Naive B cell (primary cell): ENCODE results near the gene RBFOX1. TPM values are rescaled to one million over a fixed set of nuclear protein-coding genes. Genes with fewer than 3 reads are reported as not detected.

ENCODE experiments used
- ATAC-seq, 2 donors: fragments of 150-1000 bp; cut with Tn5 transposase; 2 replicates each; pipeline ENCODE4 v1.10.0; 2021; ENCODE audit warnings: low read depth in 2 of 2, mild to moderate bottlenecking in 2 of 2, moderate library complexity in 2 of 2
- DNase-seq: peaks from one replicate; pipeline ENCODE4 v3.0.0; 2022
- H3K27ac Mint-ChIP-seq, 6 donors: one replicate each; pipeline ENCODE4 v1.8.0; 2020 to 2022; ENCODE audit warnings: mild to moderate bottlenecking in 6 of 6, mixed read lengths in 6 of 6, moderate library complexity in 5 of 6, inconsistent platforms in 2 of 6
- H3K27me3 Mint-ChIP-seq, 3 donors: one replicate each; pipeline ENCODE4 v1.8.0; 2021 to 2022; ENCODE audit warnings: mixed read lengths in 3 of 3, mild to moderate bottlenecking in 1 of 3
- H3K36me3 Mint-ChIP-seq, 2 donors: one replicate each; pipeline ENCODE4 v1.8.0; 2020 to 2022; ENCODE audit warnings: mixed read lengths in 2 of 2, inconsistent platforms in 1 of 2, mild to moderate bottlenecking in 1 of 2
- H3K4me1 Mint-ChIP-seq, 3 donors: one replicate each; pipeline ENCODE4 v1.8.0; 2020 to 2022; ENCODE audit warnings: mixed read lengths in 3 of 3, inconsistent platforms in 1 of 3, mild to moderate bottlenecking in 1 of 3, moderate library complexity in 1 of 3
- H3K4me3 Mint-ChIP-seq, 8 donors: one replicate each; pipeline ENCODE4 v1.8.0; 2020 to 2022; ENCODE audit warnings: mild to moderate bottlenecking in 8 of 8, mixed read lengths in 8 of 8, moderate library complexity in 8 of 8, inconsistent platforms in 2 of 8
- H3K9me3 Mint-ChIP-seq, 7 donors: one replicate each; pipeline ENCODE4 v1.8.0; 2020 to 2022; ENCODE audit warnings: mixed read lengths in 7 of 7, mild to moderate bottlenecking in 5 of 7, inconsistent platforms in 2 of 7, moderate library complexity in 1 of 7
- polyA plus RNA-seq, 6 donors: library from polyadenylated mRNA; unstranded; fragments of 300-500 nt; fragmentation: Illumina TruSeq; gene quantifications; one replicate each; pipeline ENCODE4 v1.2.3, GENCODE V29; 2021; ENCODE audit warnings: low read depth in 6 of 6

RBFOX1 gene
- polyA plus RNA-seq, result not detected

GRCh38 chr16:7332611-7333010 is at the start of gene RBFOX1:
Gene RBFOX1 (plus strand): TSS chr16:7332845.
- Mint-ChIP-seq H3K36me3 (no peaks in the 10 kb centered on the region), H3K4me1 (no peaks in the 10 kb centered on the region), H3K27ac (no peak within 1 kb of the TSS), H3K9me3 (peaks cover 0 to 4% (median 0%) of the 10 kb centered on the region in 7 donors), H3K4me3 (no peak within 1 kb of the TSS), H3K27me3 (no peaks in the 10 kb centered on the region)
- no peak for ATAC-seq
- DNase-seq, result no peak

GRCh38 chr16:7284780-7285179 is 47.9 kb upstream of the RBFOX1 start:
- Mint-ChIP-seq H3K27ac (no peak overlapping the region), H3K27me3 (peaks cover 0 to 4% (median 0%) of the 10 kb centered on the region in 3 donors), H3K4me3 (no peak overlapping the region), H3K4me1 (no peaks in the 10 kb centered on the region), H3K36me3 (no peaks in the 10 kb centered on the region), H3K9me3 (peaks cover 7 to 23% (median 9%) of the 10 kb centered on the region in 7 donors)
- DNase-seq, result no peak
- ATAC-seq, result no peak

GRCh38 chr16:7285520-7285919 is 47.1 kb upstream of the RBFOX1 start:
- ATAC-seq (no peak), DNase-seq (no peak)
- peaks cover 0 to 4% (median 0%) of the 10 kb centered on the region in 3 donors for H3K27me3 Mint-ChIP-seq
- H3K4me3 Mint-ChIP-seq, result no peak overlapping the region
- no peaks in the 10 kb centered on the region for H3K36me3 Mint-ChIP-seq
- H3K9me3 Mint-ChIP-seq, result peaks cover 7 to 23% (median 9%) of the 10 kb centered on the region in 7 donors
- H3K4me1 Mint-ChIP-seq, result no peaks in the 10 kb centered on the region
- H3K27ac Mint-ChIP-seq, result no peak overlapping the region

- Mint-ChIP-seq H3K36me3 (no peaks in the 10 kb centered on the region), H3K27me3 (peaks cover 0 to 4% (median 0%) of the 10 kb centered on the region in 3 donors), H3K9me3 (peaks cover 7 to 19% (median 12%) of the 10 kb centered on the region in 7 donors), H3K27ac (no peak overlapping the region), H3K4me3 (no peak overlapping the region), H3K4me1 (no peaks in the 10 kb centered on the region)
- ATAC-seq, result no peak
- no peak for DNase-seq
Measured at GRCh38 chr16:7289299-7289698, 43.3 kb upstream of the RBFOX1 start.

GRCh38 chr16:7290682-7291081 is 42.0 kb upstream of the RBFOX1 start:
- H3K4me3 Mint-ChIP-seq, result no peak overlapping the region
- H3K36me3 Mint-ChIP-seq, result no peaks in the 10 kb centered on the region
- no peak overlapping the region for H3K27ac Mint-ChIP-seq
- H3K9me3 Mint-ChIP-seq, result peaks cover 3 to 14% (median 6%) of the 10 kb centered on the region in 7 donors
- ATAC-seq (no peak), DNase-seq (no peak)
- H3K27me3 Mint-ChIP-seq, result peaks cover 0 to 4% (median 0%) of the 10 kb centered on the region in 3 donors
- H3K4me1 Mint-ChIP-seq, result no peaks in the 10 kb centered on the region

GRCh38 chr16:7294020-7294419 is 38.6 kb upstream of the RBFOX1 start:
- ATAC-seq, result no peak
- Mint-ChIP-seq H3K4me3 (no peak overlapping the region), H3K36me3 (no peaks in the 10 kb centered on the region), H3K4me1 (no peaks in the 10 kb centered on the region), H3K27ac (no peak overlapping the region), H3K9me3 (peaks cover 0 to 9% (median 4%) of the 10 kb centered on the region in 7 donors), H3K27me3 (peaks cover 0 to 9% (median 0%) of the 10 kb centered on the region in 3 donors)
- DNase-seq, result no peak

GRCh38 chr16:7303052-7303610 is 29.5 kb upstream of the RBFOX1 start:
- no peak for DNase-seq
- peaks cover 0 to 7% (median 0%) of the 10 kb centered on the region in 3 donors for H3K4me1 Mint-ChIP-seq
- no peak for ATAC-seq
- H3K4me3 Mint-ChIP-seq, result no peak overlapping the region
- peaks cover 35 to 53% (median 36%) of the 10 kb centered on the region in 3 donors for H3K27me3 Mint-ChIP-seq
- no peaks in the 10 kb centered on the region for H3K36me3 Mint-ChIP-seq
- H3K27ac Mint-ChIP-seq, result no peak overlapping the region
- peaks cover 0 to 8% (median 3%) of the 10 kb centered on the region in 7 donors for H3K9me3 Mint-ChIP-seq

GRCh38 chr16:7303660-7304200 is 28.9 kb upstream of the RBFOX1 start:
- H3K36me3 Mint-ChIP-seq, result no peaks in the 10 kb centered on the region
- H3K27ac Mint-ChIP-seq, result no peak overlapping the region
- no peak overlapping the region for H3K4me3 Mint-ChIP-seq
- H3K9me3 Mint-ChIP-seq, result peaks cover 0 to 8% (median 3%) of the 10 kb centered on the region in 7 donors
- no peak for DNase-seq
- peaks cover 34 to 53% (median 35%) of the 10 kb centered on the region in 3 donors for H3K27me3 Mint-ChIP-seq
- peaks cover 0 to 7% (median 0%) of the 10 kb centered on the region in 3 donors for H3K4me1 Mint-ChIP-seq
- ATAC-seq, result no peak

GRCh38 chr16:7304279-7304678 is 28.4 kb upstream of the RBFOX1 start:
- no peak overlapping the region for H3K4me3 Mint-ChIP-seq
- no peaks in the 10 kb centered on the region for H3K36me3 Mint-ChIP-seq
- peaks cover 0 to 8% (median 3%) of the 10 kb centered on the region in 7 donors for H3K9me3 Mint-ChIP-seq
- H3K27me3 Mint-ChIP-seq, result peaks cover 35 to 53% (median 37%) of the 10 kb centered on the region in 3 donors
- peaks cover 0 to 7% (median 0%) of the 10 kb centered on the region in 3 donors for H3K4me1 Mint-ChIP-seq
- ATAC-seq (no peak), DNase-seq (no peak)
- H3K27ac Mint-ChIP-seq, result no peak overlapping the region

- Mint-ChIP-seq H3K4me3 (no peak overlapping the region), H3K27ac (no peak overlapping the region), H3K36me3 (no peaks in the 10 kb centered on the region), H3K27me3 (peaks cover 35 to 51% (median 37%) of the 10 kb centered on the region in 3 donors), H3K9me3 (peaks cover 0 to 8% (median 3%) of the 10 kb centered on the region in 7 donors), H3K4me1 (peaks cover 0 to 7% (median 0%) of the 10 kb centered on the region in 3 donors)
- DNase-seq, result no peak
- no peak for ATAC-seq
Measured at GRCh38 chr16:7304958-7305357, 27.7 kb upstream of the RBFOX1 start.

GRCh38 chr16:7313170-7313569 is 19.5 kb upstream of the RBFOX1 start:
- Mint-ChIP-seq H3K27me3 (peaks cover 6 to 16% (median 9%) of the 10 kb centered on the region in 3 donors), H3K4me1 (no peaks in the 10 kb centered on the region), H3K9me3 (peaks cover 0 to 4% (median 0%) of the 10 kb centered on the region in 7 donors), H3K4me3 (no peak overlapping the region), H3K27ac (peak overlapping the region in 1 of 6 donors; percentile 35), H3K36me3 (no peaks in the 10 kb centered on the region)
- no peak for DNase-seq
- no peak for ATAC-seq

- H3K4me1 Mint-ChIP-seq, result no peaks in the 10 kb centered on the region
Measured at GRCh38 chr16:7314163-7314562, 18.5 kb upstream of the RBFOX1 start.

GRCh38 chr16:7315813-7316212 is 16.8 kb upstream of the RBFOX1 start:
- no peak for DNase-seq
- Mint-ChIP-seq H3K36me3 (no peaks in the 10 kb centered on the region), H3K4me3 (no peak overlapping the region), H3K27me3 (peaks cover 6 to 9% (median 9%) of the 10 kb centered on the region in 3 donors), H3K4me1 (no peaks in the 10 kb centered on the region), H3K27ac (no peak overlapping the region), H3K9me3 (peaks cover 0 to 12% (median 4%) of the 10 kb centered on the region in 7 donors)
- no peak for ATAC-seq

More at GRCh38 chr16:7314163-7314562, 18.5 kb upstream of the RBFOX1 start:
- H3K36me3 Mint-ChIP-seq, result no peaks in the 10 kb centered on the region
- H3K27ac Mint-ChIP-seq, result no peak overlapping the region
- H3K4me3 Mint-ChIP-seq, result no peak overlapping the region
- H3K9me3 Mint-ChIP-seq, result peaks cover 0 to 7% (median 0%) of the 10 kb centered on the region in 7 donors
- no peak for DNase-seq
- H3K27me3 Mint-ChIP-seq, result peaks cover 6 to 10% (median 9%) of the 10 kb centered on the region in 3 donors
- no peak for ATAC-seq

- DNase-seq (no peak), ATAC-seq (no peak)
- Mint-ChIP-seq H3K4me1 (no peaks in the 10 kb centered on the region), H3K36me3 (no peaks in the 10 kb centered on the region), H3K27me3 (peaks cover 5 to 9% (median 6%) of the 10 kb centered on the region in 3 donors), H3K9me3 (peaks cover 0 to 12% (median 4%) of the 10 kb centered on the region in 7 donors), H3K27ac (no peak overlapping the region), H3K4me3 (no peak overlapping the region)
Measured at GRCh38 chr16:7316281-7316888, 16.3 kb upstream of the RBFOX1 start.
